HEK293 (cell line): Measurements from ENCODE around the gene NPRL2.

Experiments
- CTCF ChIA-PET: fragments of 350-600 bp; formaldehyde crosslinking; extraction: SDS; loops from one replicate; lab custom pipeline; 2021; ENCODE audit warnings: antibody characterized with exemption; lab: Yijun Ruan, JAX
- POLR2A ChIA-PET: fragments of 300-600 bp; formaldehyde crosslinking; extraction: SDS; loops from one replicate; lab custom pipeline; 2020; ENCODE audit warnings: antibody characterized with exemption, inconsistent platforms; lab: Yijun Ruan, JAX
- H3K27ac ChIP-seq: fragments of 200-500 bp; sonication (Bioruptor generic); 2 replicates; pipeline ENCODE4 v1.5.1; 2014; ENCODE audit warnings: low read depth, low read length, control low read depth, inconsistent platforms; ENCODE audit errors: extremely low read depth
- H3K36me3 ChIP-seq, 2 experiments: fragments of 200-500 bp in 1 of 2; sonication (Bioruptor generic) in 1 of 2; 1 replicate in 1 of 2; 2 replicates in 1 of 2; pipeline ENCODE4 v1.5.1; 2014 to 2017; ENCODE audit warnings: inconsistent platforms in 2 of 2, low read length in 2 of 2; ENCODE audit not compliant: control insufficient read depth in 2 of 2, insufficient read depth in 1 of 2
- H3K4me1 ChIP-seq: fragments of 200-500 bp; sonication (Bioruptor generic); 2 replicates; pipeline ENCODE4 v1.5.1; 2014; ENCODE audit warnings: mild to moderate bottlenecking, low read length, inconsistent platforms; ENCODE audit not compliant: control insufficient read depth, insufficient read depth
- H3K4me3 ChIP-seq: 2 replicates; pipeline ENCODE4 v1.5.1; 2011; ENCODE audit warnings: low read depth, mild to moderate bottlenecking, control low read depth, low read length, moderate library complexity
- H3K9me3 ChIP-seq: fragments of 200-500 bp; sonication (Bioruptor generic); 2 replicates; pipeline ENCODE4 v1.5.1; 2014; ENCODE audit warnings: low read depth, low read length, inconsistent platforms; ENCODE audit not compliant: control insufficient read depth, insufficient read depth
- FEZF1 ChIP-seq: fragments of 450-650 bp; formaldehyde crosslinking; IDR thresholded peaks from 2 replicates; pipeline ENCODE4 v1.5.1; 2016; ENCODE audit warnings: missing biosample characterization, missing genetic modification characterization
- GLI2 ChIP-seq: fragments of 450-650 bp; formaldehyde crosslinking; IDR thresholded peaks from 2 replicates; pipeline ENCODE4; 2017; ENCODE audit warnings: missing biosample characterization, missing genetic modification characterization, low read depth, borderline replicate concordance
- OVOL3 ChIP-seq: fragments of 450-650 bp; formaldehyde crosslinking; IDR thresholded peaks from 2 replicates; pipeline ENCODE4 v1.5.1; 2016; ENCODE audit warnings: missing biosample characterization, missing genetic modification characterization
- PRDM1 ChIP-seq: fragments of 450-650 bp; formaldehyde crosslinking; IDR thresholded peaks from 2 replicates; pipeline ENCODE4; 2016; ENCODE audit warnings: missing biosample characterization, missing genetic modification characterization
- SALL2 ChIP-seq: fragments of 450-650 bp; formaldehyde crosslinking; IDR thresholded peaks from 2 replicates; pipeline ENCODE4 v1.5.0; 2017; ENCODE audit warnings: missing biosample characterization, mild to moderate bottlenecking, missing genetic modification characterization, borderline replicate concordance
- SCRT1 ChIP-seq: fragments of 450-650 bp; formaldehyde crosslinking; IDR thresholded peaks from 2 replicates; pipeline ENCODE4 v1.5.1; 2016; ENCODE audit warnings: missing biosample characterization, missing genetic modification characterization, borderline replicate concordance
- SP2 ChIP-seq: fragments of 450-650 bp; formaldehyde crosslinking; IDR thresholded peaks from 2 replicates; pipeline ENCODE4 v1.5.1; 2016; ENCODE audit warnings: missing biosample characterization, missing genetic modification characterization
- SP3 ChIP-seq: fragments of 450-650 bp; formaldehyde crosslinking; IDR thresholded peaks from 2 replicates; pipeline ENCODE4 v1.5.1; 2016; ENCODE audit warnings: missing biosample characterization, missing genetic modification characterization
- SP7 ChIP-seq: fragments of 450-650 bp; formaldehyde crosslinking; IDR thresholded peaks from 2 replicates; pipeline ENCODE4 v1.5.1; 2016; ENCODE audit warnings: missing biosample characterization, missing genetic modification characterization
- ZBTB17 ChIP-seq: fragments of 450-650 bp; formaldehyde crosslinking; IDR thresholded peaks from 2 replicates; pipeline ENCODE4 v1.5.1; 2016; ENCODE audit warnings: missing biosample characterization, missing genetic modification characterization
- ZBTB20 ChIP-seq: fragments of 450-650 bp; formaldehyde crosslinking; IDR thresholded peaks from 2 replicates; pipeline ENCODE4 v1.5.1; 2016; ENCODE audit warnings: missing biosample characterization, missing genetic modification characterization
- ZNF140 ChIP-seq: fragments of 450-650 bp; formaldehyde crosslinking; IDR thresholded peaks from 2 replicates; pipeline ENCODE4 v1.5.1; 2016; ENCODE audit warnings: missing biosample characterization, missing genetic modification characterization
- ZNF157 ChIP-seq: fragments of 450-650 bp; formaldehyde crosslinking; IDR thresholded peaks from 2 replicates; pipeline ENCODE4 v1.5.1; 2016; ENCODE audit warnings: missing biosample characterization, missing genetic modification characterization
- ZNF2 ChIP-seq: fragments of 450-650 bp; formaldehyde crosslinking; IDR thresholded peaks from 2 replicates; pipeline ENCODE4 v1.5.1; 2016; ENCODE audit warnings: missing biosample characterization, missing genetic modification characterization
- ZNF324 ChIP-seq: fragments of 450-650 bp; formaldehyde crosslinking; IDR thresholded peaks from 2 replicates; pipeline ENCODE4 v1.5.1; 2016; ENCODE audit warnings: missing biosample characterization, missing genetic modification characterization
- ZNF354C ChIP-seq: fragments of 450-650 bp; formaldehyde crosslinking; IDR thresholded peaks from 2 replicates; pipeline ENCODE4 v1.5.1; 2016; ENCODE audit warnings: missing biosample characterization, missing genetic modification characterization, low read depth, borderline replicate concordance
- ZNF426 ChIP-seq: fragments of 450-650 bp; formaldehyde crosslinking; IDR thresholded peaks from 2 replicates; pipeline ENCODE4 v1.5.1; 2017; ENCODE audit warnings: missing biosample characterization, missing genetic modification characterization, mild to moderate bottlenecking, inconsistent platforms, moderate library complexity
- ZNF473 ChIP-seq: fragments of 450-650 bp; formaldehyde crosslinking; IDR thresholded peaks from 2 replicates; pipeline ENCODE4 v1.5.1; 2017; ENCODE audit warnings: missing biosample characterization, missing genetic modification characterization
- ZNF560 ChIP-seq: fragments of 450-650 bp; formaldehyde crosslinking; IDR thresholded peaks from 2 replicates; pipeline ENCODE4 v1.5.1; 2017; ENCODE audit warnings: missing biosample characterization, missing genetic modification characterization, borderline replicate concordance
- ZNF585B ChIP-seq: fragments of 450-650 bp; formaldehyde crosslinking; IDR thresholded peaks from 2 replicates; pipeline ENCODE4 v1.5.1; 2016; ENCODE audit warnings: missing biosample characterization, missing genetic modification characterization
- ZNF624 ChIP-seq: fragments of 450-650 bp; formaldehyde crosslinking; IDR thresholded peaks from 2 replicates; pipeline ENCODE4 v1.5.1; 2017; ENCODE audit warnings: missing biosample characterization, missing genetic modification characterization
- ZNF629 ChIP-seq: fragments of 450-650 bp; formaldehyde crosslinking; IDR thresholded peaks from 2 replicates; pipeline ENCODE4 v1.5.1; 2017; ENCODE audit warnings: missing biosample characterization, missing genetic modification characterization
- ZNF660 ChIP-seq: fragments of 450-650 bp; IDR thresholded peaks from 2 replicates; pipeline ENCODE4 v1.5.1; 2018; ENCODE audit warnings: missing biosample characterization, mild to moderate bottlenecking, missing genetic modification characterization
- ZNF664 ChIP-seq: fragments of 450-650 bp; formaldehyde crosslinking; IDR thresholded peaks from 2 replicates; pipeline ENCODE4 v1.5.1; 2016; ENCODE audit warnings: missing biosample characterization, missing genetic modification characterization
- ZNF670 ChIP-seq: fragments of 450-650 bp; formaldehyde crosslinking; IDR thresholded peaks from 2 replicates; pipeline ENCODE4 v1.5.1; 2016; ENCODE audit warnings: missing biosample characterization, missing genetic modification characterization, low read depth
- ZNF677 ChIP-seq: fragments of 450-650 bp; IDR thresholded peaks from 2 replicates; pipeline ENCODE4 v1.5.0; 2018; ENCODE audit warnings: missing biosample characterization, mild to moderate bottlenecking, missing genetic modification characterization, moderate library complexity
- ZNF707 ChIP-seq: fragments of 450-650 bp; formaldehyde crosslinking; IDR thresholded peaks from 2 replicates; pipeline ENCODE4 v1.5.1; 2016; ENCODE audit warnings: missing biosample characterization, missing genetic modification characterization
- ZNF76 ChIP-seq: fragments of 450-650 bp; formaldehyde crosslinking; IDR thresholded peaks from 2 replicates; pipeline ENCODE4; 2016; ENCODE audit warnings: low read depth, missing biosample characterization, missing genetic modification characterization, borderline replicate concordance
- ZNF792 ChIP-seq: fragments of 450-650 bp; formaldehyde crosslinking; IDR thresholded peaks from 2 replicates; pipeline ENCODE4 v1.5.1; 2016; ENCODE audit warnings: missing biosample characterization, missing genetic modification characterization
- ZNF843 ChIP-seq: fragments of 450-650 bp; formaldehyde crosslinking; IDR thresholded peaks from 2 replicates; pipeline ENCODE4 v1.5.1; 2016; ENCODE audit warnings: missing biosample characterization, missing genetic modification characterization
- TF ChIP-seq, protein P1 (sequence below): fragments of 450-650 bp; formaldehyde crosslinking; IDR thresholded peaks from 2 replicates; pipeline ENCODE4 v1.5.1; 2016; ENCODE audit warnings: missing biosample characterization, missing genetic modification characterization
- TF ChIP-seq, protein P2 (sequence below): fragments of 450-650 bp; formaldehyde crosslinking; IDR thresholded peaks from 2 replicates; pipeline ENCODE4 v1.5.1; 2017; ENCODE audit warnings: missing biosample characterization, missing genetic modification characterization
- TF ChIP-seq, protein P3 (sequence below): fragments of 450-650 bp; formaldehyde crosslinking; IDR thresholded peaks from 2 replicates; pipeline ENCODE4 v1.5.1; 2016; ENCODE audit warnings: missing biosample characterization, missing genetic modification characterization

The NPRL2 gene

DNA sequence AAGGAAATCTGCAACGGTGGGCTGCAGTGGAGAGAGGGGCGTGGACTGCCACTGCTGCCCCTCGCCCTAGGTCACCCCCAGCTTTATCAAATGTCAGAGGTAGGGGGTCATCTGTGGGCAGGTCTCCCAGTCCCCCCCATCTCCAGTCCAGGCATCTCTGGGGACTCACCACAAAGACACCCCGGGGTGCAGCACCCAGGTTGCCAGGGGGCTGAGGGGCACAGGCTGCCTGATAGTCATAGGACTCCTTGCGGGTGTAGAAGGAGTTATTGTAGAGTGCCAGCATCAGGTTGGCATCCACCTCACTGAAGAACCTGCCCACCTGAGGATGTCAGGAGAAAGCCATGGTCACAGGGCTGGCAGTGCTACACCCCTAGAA, 15.3 kb upstream of the NPRL2 start:
- TF ChIP-seq, protein P1, sequence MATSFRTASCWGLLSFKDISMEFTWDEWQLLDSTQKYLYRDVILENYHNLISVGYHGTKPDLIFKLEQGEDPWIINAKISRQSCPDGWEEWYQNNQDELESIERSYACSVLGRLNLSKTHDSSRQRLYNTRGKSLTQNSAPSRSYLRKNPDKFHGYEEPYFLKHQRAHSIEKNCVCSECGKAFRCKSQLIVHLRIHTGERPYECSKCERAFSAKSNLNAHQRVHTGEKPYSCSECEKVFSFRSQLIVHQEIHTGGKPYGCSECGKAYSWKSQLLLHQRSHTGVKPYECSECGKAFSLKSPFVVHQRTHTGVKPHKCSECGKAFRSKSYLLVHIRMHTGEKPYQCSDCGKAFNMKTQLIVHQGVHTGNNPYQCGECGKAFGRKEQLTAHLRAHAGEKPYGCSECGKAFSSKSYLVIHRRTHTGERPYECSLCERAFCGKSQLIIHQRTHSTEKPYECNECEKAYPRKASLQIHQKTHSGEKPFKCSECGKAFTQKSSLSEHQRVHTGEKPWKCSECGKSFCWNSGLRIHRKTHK (tag by site-specific recombination), result no peak
- TF ChIP-seq ZNF660, result no peak
- no peak for TF ChIP-seq ZNF585B (tag by site-specific recombination)
- TF ChIP-seq ZNF707 (tag by site-specific recombination), result no peak
- TF ChIP-seq ZNF426 (tag by site-specific recombination), result no peak
- TF ChIP-seq SALL2 (tag by site-specific recombination), result no peak
- no peak for TF ChIP-seq SCRT1 (tag by site-specific recombination)
- TF ChIP-seq ZNF140 (tag by site-specific recombination), result no peak
- no peak for TF ChIP-seq ZNF792 (tag by site-specific recombination)
- TF ChIP-seq ZNF157, result no peak
- no peak for TF ChIP-seq ZNF624 (tag by site-specific recombination)
- TF ChIP-seq ZNF324, result no peak
- TF ChIP-seq ZNF354C (tag by site-specific recombination), result no peak
- no peak for TF ChIP-seq ZNF677 (tag by site-specific recombination)
- TF ChIP-seq FEZF1 (tag by site-specific recombination), result no peak
- TF ChIP-seq, all 188 proteins: peak for 0
- H3K36me3 ChIP-seq, result no peaks in the 10 kb centered on the region
- CTCF ChIA-PET, result interaction anchor here (1.4 kb wide), 1 partner anchor 18 kb away, joined by 4 read pairs; no protein-coding TSS in a partner anchor
- no peak overlapping the region for H3K27ac ChIP-seq
- no peaks in the 10 kb centered on the region for H3K9me3 ChIP-seq
- H3K4me3 ChIP-seq, result no peak overlapping the region
- H3K4me1 ChIP-seq, result no peaks in the 10 kb centered on the region
- POLR2A ChIA-PET, result interaction anchor here (0.5 kb wide), 2 partner anchors 123 to 151 kb away, joined by 3 read pairs; no protein-coding TSS in a partner anchor

GRCh38 chr3:50365080-50365841, 14.7 kb upstream of the NPRL2 start:
- Histone ChIP-seq H3K4me1 (no peaks in the 10 kb centered on the region), H3K36me3 (no peaks in the 10 kb centered on the region), H3K4me3 (peak overlapping the region; percentile 32), H3K9me3 (no peaks in the 10 kb centered on the region), H3K27ac (no peak overlapping the region)
- CTCF ChIA-PET, result interaction anchor here (0.6 to 1.4 kb wide), 2 partner anchors 17 to 1137 kb away, joined by 3 to 4 read pairs; no protein-coding TSS in a partner anchor
- TF ChIP-seq ZNF76 (tag by site-specific recombination) (no peak), ZBTB17 (peak; percentile 66), SP2 (tag by site-specific recombination) (peak; percentile 73), GLI2 (tag by site-specific recombination) (no peak), ZBTB20 (tag by site-specific recombination) (no peak), ZNF629 (tag by site-specific recombination) (0 out of 2 replicates have a peak, but pooled peaks have one; percentile 28), ZNF2 (tag by site-specific recombination) (no peak), SP7 (tag by site-specific recombination) (no peak), ZNF560 (tag by site-specific recombination) (no peak), ZNF843 (tag by site-specific recombination) (no peak), ZNF670 (tag by site-specific recombination) (no peak), PRDM1 (tag by site-specific recombination) (no peak), SP3 (tag by site-specific recombination) (peak; percentile 58), ZNF473 (no peak), ZNF664 (tag by site-specific recombination) (no peak), OVOL3 (tag by site-specific recombination) (no peak)
- TF ChIP-seq, protein P2, sequence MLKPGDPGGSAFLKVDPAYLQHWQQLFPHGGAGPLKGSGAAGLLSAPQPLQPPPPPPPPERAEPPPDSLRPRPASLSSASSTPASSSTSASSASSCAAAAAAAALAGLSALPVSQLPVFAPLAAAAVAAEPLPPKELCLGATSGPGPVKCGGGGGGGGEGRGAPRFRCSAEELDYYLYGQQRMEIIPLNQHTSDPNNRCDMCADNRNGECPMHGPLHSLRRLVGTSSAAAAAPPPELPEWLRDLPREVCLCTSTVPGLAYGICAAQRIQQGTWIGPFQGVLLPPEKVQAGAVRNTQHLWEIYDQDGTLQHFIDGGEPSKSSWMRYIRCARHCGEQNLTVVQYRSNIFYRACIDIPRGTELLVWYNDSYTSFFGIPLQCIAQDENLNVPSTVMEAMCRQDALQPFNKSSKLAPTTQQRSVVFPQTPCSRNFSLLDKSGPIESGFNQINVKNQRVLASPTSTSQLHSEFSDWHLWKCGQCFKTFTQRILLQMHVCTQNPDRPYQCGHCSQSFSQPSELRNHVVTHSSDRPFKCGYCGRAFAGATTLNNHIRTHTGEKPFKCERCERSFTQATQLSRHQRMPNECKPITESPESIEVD (tag by site-specific recombination), result no peak
- TF ChIP-seq, protein P3, sequence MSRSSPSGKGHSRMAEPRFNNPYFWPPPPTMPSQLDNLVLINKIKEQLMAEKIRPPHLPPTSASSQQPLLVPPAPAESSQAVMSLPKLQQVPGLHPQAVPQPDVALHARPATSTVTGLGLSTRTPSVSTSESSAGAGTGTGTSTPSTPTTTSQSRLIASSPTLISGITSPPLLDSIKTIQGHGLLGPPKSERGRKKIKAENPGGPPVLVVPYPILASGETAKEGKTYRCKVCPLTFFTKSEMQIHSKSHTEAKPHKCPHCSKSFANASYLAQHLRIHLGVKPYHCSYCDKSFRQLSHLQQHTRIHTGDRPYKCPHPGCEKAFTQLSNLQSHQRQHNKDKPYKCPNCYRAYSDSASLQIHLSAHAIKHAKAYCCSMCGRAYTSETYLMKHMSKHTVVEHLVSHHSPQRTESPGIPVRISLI, result no peak
- POLR2A ChIA-PET, result interaction anchor here (0.5 kb wide), 2 partner anchors 123 to 151 kb away, joined by 3 read pairs; no protein-coding TSS in a partner anchor
